HL-60 (cell line): ENCODE measurements around the gene TCHH.

Source experiments
- DNase-seq, 2 experiments: peaks; one replicate each; pipeline ENCODE4 v3.0.0-alpha.2; 2010 to 2020; ENCODE audit warnings: low read depth in 1 of 2, low spot score in 1 of 2
- H3K27ac ChIP-seq: fragments of 250-450 bp; sonication (Bioruptor Pico); replicated peaks from 2 replicates; pipeline ENCODE4 v1.5.1; 2020; ENCODE audit warnings: mild to moderate bottlenecking, moderate library complexity
- H3K27me3 ChIP-seq: fragments of 250-450 bp; sonication (Bioruptor Pico); 2 replicates; pipeline ENCODE4 v1.5.1; 2021; ENCODE audit warnings: mild to moderate bottlenecking, moderate library complexity; ENCODE audit not compliant: insufficient read depth, poor library complexity, severe bottlenecking
- H3K4me3 ChIP-seq: replicated peaks from 2 replicates; pipeline ENCODE4 v1.5.1; 2011; ENCODE audit warnings: mild to moderate bottlenecking, control low read depth, low read length; ENCODE audit not compliant: insufficient read depth
- GABPA ChIP-seq: IDR thresholded peaks from 2 replicates; pipeline ENCODE4 v1.6.1; 2012; ENCODE audit warnings: low read depth
- POLR2AphosphoS5 ChIP-seq: IDR thresholded peaks from 2 replicates; pipeline ENCODE4 v1.6.1; 2012; ENCODE audit warnings: low read depth
- SPI1 ChIP-seq: IDR thresholded peaks from 2 replicates; pipeline ENCODE4 v1.6.1; 2012; ENCODE audit warnings: low read depth, mild to moderate bottlenecking, borderline replicate concordance
- TF ChIP-seq, protein P1 (sequence below): IDR thresholded peaks from one replicate; pipeline ENCODE4 v1.5.1; 2011; ENCODE audit warnings: low read length, control low read depth, inconsistent platforms; ENCODE audit not compliant: insufficient read depth
- TF ChIP-seq, protein P2 (sequence below): IDR thresholded peaks from 2 replicates; pipeline ENCODE4 v1.6.1; 2012; ENCODE audit warnings: low read depth; ENCODE audit not compliant: insufficient replicate concordance

TCHH gene

DNA sequence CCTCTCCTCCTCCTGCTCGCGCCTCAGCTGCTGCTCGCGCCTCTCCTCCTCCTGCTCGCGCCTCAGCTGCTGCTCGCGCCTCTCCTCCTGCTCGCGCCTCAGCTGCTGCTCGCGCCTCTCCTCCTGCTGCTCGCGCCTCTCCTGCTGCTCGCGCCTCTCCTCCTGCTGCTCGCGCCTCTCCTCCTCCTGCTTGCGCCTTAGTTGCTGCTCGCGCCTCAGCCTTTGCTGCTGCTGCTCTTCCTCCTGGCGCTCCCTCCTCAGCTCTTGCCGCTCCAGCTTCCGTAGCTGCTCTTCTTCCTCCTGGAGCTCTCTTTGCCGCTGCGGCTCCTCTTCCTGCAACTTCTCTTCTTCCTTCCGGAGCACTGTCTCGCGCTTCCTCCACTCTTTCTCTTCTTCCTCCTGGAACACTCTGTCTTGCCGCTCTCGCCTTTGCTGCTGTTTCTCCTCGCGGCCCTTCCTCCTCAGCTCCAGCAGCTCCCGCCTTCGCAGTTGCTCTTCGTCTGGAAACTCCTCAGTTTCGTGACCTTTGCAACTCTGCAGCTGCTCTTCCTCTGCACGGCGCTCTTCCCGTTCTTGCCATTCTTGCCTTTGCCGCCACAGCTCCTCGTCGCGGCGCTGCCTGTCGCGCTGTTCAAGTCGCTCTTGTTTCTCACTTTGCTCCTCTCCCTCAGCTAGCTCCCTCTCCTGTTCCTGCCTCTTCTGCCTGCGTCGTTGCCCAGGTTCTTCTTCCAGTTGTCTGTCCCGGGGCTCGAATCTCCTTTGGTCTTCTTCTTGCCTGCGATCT lies 3.0 kb downstream of the TCHH start:
- peak in 1 of 2 experiments; percentile 51 for DNase-seq
- TF ChIP-seq POLR2AphosphoS5 (0 out of 2 replicates have a peak, but pooled peaks have one; percentile 41), GABPA (no peak)
- TF ChIP-seq, protein P1, sequence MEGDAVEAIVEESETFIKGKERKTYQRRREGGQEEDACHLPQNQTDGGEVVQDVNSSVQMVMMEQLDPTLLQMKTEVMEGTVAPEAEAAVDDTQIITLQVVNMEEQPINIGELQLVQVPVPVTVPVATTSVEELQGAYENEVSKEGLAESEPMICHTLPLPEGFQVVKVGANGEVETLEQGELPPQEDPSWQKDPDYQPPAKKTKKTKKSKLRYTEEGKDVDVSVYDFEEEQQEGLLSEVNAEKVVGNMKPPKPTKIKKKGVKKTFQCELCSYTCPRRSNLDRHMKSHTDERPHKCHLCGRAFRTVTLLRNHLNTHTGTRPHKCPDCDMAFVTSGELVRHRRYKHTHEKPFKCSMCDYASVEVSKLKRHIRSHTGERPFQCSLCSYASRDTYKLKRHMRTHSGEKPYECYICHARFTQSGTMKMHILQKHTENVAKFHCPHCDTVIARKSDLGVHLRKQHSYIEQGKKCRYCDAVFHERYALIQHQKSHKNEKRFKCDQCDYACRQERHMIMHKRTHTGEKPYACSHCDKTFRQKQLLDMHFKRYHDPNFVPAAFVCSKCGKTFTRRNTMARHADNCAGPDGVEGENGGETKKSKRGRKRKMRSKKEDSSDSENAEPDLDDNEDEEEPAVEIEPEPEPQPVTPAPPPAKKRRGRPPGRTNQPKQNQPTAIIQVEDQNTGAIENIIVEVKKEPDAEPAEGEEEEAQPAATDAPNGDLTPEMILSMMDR: no peak
- Histone ChIP-seq H3K4me3 (peak overlapping the region; percentile 17), H3K27ac (no peak overlapping the region), H3K27me3 (peaks cover 52% of the 10 kb centered on the region)

DNA sequence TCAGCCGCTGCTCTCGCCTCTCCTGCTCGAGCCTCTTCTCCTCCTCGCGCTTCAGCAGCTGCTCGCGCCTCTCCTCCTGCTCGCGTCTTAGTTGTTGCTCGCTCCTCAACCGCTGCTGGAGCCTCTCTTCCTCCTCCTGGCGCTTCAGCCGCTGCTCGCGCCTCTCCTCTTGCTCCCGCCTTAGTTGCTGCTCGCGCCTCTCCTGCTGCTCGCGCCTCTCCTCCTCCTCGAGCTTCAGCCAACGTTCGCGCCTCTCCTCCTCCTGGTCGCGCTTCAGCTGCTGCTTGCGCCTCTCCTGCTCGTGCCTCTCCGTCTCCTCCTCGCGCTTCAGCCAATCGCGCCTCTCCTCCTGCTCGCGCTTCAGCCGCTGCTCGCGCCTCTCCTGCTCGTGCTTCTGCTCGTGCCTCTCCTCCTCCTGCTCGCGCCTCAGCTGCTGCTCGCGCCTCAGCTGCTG lies 3.7 kb downstream of the TCHH start:
- peaks cover 55% of the 10 kb centered on the region for H3K27me3 ChIP-seq
- TF ChIP-seq, protein P2, sequence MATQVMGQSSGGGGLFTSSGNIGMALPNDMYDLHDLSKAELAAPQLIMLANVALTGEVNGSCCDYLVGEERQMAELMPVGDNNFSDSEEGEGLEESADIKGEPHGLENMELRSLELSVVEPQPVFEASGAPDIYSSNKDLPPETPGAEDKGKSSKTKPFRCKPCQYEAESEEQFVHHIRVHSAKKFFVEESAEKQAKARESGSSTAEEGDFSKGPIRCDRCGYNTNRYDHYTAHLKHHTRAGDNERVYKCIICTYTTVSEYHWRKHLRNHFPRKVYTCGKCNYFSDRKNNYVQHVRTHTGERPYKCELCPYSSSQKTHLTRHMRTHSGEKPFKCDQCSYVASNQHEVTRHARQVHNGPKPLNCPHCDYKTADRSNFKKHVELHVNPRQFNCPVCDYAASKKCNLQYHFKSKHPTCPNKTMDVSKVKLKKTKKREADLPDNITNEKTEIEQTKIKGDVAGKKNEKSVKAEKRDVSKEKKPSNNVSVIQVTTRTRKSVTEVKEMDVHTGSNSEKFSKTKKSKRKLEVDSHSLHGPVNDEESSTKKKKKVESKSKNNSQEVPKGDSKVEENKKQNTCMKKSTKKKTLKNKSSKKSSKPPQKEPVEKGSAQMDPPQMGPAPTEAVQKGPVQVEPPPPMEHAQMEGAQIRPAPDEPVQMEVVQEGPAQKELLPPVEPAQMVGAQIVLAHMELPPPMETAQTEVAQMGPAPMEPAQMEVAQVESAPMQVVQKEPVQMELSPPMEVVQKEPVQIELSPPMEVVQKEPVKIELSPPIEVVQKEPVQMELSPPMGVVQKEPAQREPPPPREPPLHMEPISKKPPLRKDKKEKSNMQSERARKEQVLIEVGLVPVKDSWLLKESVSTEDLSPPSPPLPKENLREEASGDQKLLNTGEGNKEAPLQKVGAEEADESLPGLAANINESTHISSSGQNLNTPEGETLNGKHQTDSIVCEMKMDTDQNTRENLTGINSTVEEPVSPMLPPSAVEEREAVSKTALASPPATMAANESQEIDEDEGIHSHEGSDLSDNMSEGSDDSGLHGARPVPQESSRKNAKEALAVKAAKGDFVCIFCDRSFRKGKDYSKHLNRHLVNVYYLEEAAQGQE: no peak
- TF ChIP-seq POLR2AphosphoS5: peak; percentile 46
- peak overlapping the region; percentile 42; the same call in 1 of the 2 replicates for H3K4me3 ChIP-seq
- DNase-seq: peak; percentile 52 to 57
- no peak overlapping the region for H3K27ac ChIP-seq

DNA sequence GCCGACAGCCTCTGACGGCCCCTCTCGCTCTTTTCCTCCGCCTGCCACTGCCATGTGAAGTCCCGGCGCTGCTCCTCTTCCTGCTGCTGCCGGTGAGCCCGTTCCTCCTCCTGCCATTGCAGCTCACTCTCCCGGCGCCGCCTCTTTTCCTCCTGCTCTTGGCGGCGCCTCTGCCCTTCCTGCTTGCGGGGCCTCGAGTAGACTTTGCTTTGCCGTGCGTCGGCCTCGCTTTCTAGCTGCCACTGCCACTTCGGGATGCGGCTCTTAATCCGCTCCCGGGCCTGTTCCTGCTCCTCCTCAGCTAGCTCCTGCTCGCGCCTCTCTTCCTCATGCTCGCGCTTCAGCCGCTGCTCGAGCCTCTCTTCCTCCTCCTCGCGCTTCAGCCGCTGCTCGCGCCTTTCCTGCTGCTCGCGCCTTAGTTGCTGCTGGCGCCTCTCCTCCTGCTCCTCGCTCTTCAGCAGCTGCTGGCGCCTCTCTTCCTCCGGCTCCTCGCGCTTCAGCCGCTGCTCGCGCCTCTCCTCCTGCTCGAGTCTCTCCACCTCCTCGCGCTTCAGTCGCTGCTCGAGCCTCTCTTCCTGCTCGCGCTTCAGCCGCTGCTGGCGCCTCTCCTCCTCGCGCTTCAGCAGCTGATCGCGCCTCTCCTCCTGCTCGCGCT lies 4.3 kb downstream of the TCHH start:
- Histone ChIP-seq H3K4me3 (peak overlapping the region; percentile 42), H3K27ac (0 out of 2 replicates have a peak overlapping the region, but pooled peaks have one; percentile 11), H3K27me3 (peaks cover 55% of the 10 kb centered on the region)
- TF ChIP-seq SPI1: no peak
- TF ChIP-seq, protein P1: no peak
- no peak for TF ChIP-seq POLR2AphosphoS5
- TF ChIP-seq GABPA: no peak
- TF ChIP-seq, protein P2: no peak
- peak; percentile 61 to 63 for DNase-seq

GRCh38 chr1:152110365-152110859 lies 4.8 kb downstream of the TCHH start:
- peak; percentile 47 to 71 for DNase-seq
- H3K27me3 ChIP-seq: peaks cover 55% of the 10 kb centered on the region

More at GRCh38 chr1:152110365-152110859, 4.8 kb downstream of the TCHH start:
- TF ChIP-seq POLR2AphosphoS5 (peak; percentile 52), GABPA (no peak)
- TF ChIP-seq, protein P1: no peak
- TF ChIP-seq, protein P2: no peak
- Histone ChIP-seq H3K4me3 (peak overlapping the region; percentile 42), H3K27ac (0 out of 2 replicates have a peak overlapping the region, but pooled peaks have one; percentile 11)
